ENCODE measurements around the gene PGM5.

Gene PGM5

GRCh38 chr9:68443624-68444023, 87.2 kb downstream of the PGM5 start:
- DNase-seq = no peak

- DNase-seq = no peak
Observed at GRCh38 chr9:68446836-68447235, 90.4 kb downstream of the PGM5 start.

GRCh38 chr9:68447611-68448010, 91.2 kb downstream of the PGM5 start:
- DNase-seq = no peak

- DNase-seq = no peak
Observed at GRCh38 chr9:68454579-68455334, 98.3 kb downstream of the PGM5 start.

- DNase-seq = no peak
Observed at GRCh38 chr9:68455451-68455850, 99.0 kb downstream of the PGM5 start.

GRCh38 chr9:68457803-68458202, 101.4 kb downstream of the PGM5 start:
- no peak for DNase-seq

GRCh38 chr9:68458918-68459317, 102.5 kb downstream of the PGM5 start:
- DNase-seq = no peak

- no peak for DNase-seq
Observed at GRCh38 chr9:68462105-68462775, 105.8 kb downstream of the PGM5 start.

GRCh38 chr9:68470067-68470466, 113.7 kb downstream of the PGM5 start:
- DNase-seq = no peak

GRCh38 chr9:68470634-68471033, 114.2 kb downstream of the PGM5 start:
- DNase-seq = no peak

- DNase-seq = no peak
Observed at GRCh38 chr9:68472119-68472518, 115.7 kb downstream of the PGM5 start.

GRCh38 chr9:68473790-68474189, 117.4 kb downstream of the PGM5 start:
- DNase-seq = no peak

- DNase-seq = no peak
Observed at GRCh38 chr9:68476422-68476821, 120.0 kb downstream of the PGM5 start.

- DNase-seq = no peak
Observed at GRCh38 chr9:68476847-68477246, 120.4 kb downstream of the PGM5 start.

GRCh38 chr9:68480807-68481206, 124.4 kb downstream of the PGM5 start:
- no peak for DNase-seq

GRCh38 chr9:68482548-68482947, 126.1 kb downstream of the PGM5 start:
- DNase-seq = no peak

- no peak for DNase-seq
Observed at GRCh38 chr9:68488126-68488525, 131.7 kb downstream of the PGM5 start.

- DNase-seq = no peak
Observed at GRCh38 chr9:68489646-68490045, 133.2 kb downstream of the PGM5 start.

- no peak for DNase-seq
Observed at GRCh38 chr9:68492806-68493205, 136.4 kb downstream of the PGM5 start.

- DNase-seq = no peak
Observed at GRCh38 chr9:68493541-68493940, 137.1 kb downstream of the PGM5 start.

GRCh38 chr9:68493958-68494577, 137.7 kb downstream of the PGM5 start:
- DNase-seq = no peak

GRCh38 chr9:68495247-68495646, 138.8 kb downstream of the PGM5 start:
- DNase-seq = no peak

GRCh38 chr9:68496356-68496755, 139.9 kb downstream of the PGM5 start:
- DNase-seq = no peak

GRCh38 chr9:68497629-68498028, 141.2 kb downstream of the PGM5 start:
- no peak for DNase-seq

All from activated CD8-positive, alpha-beta memory T cell treated with anti-CD3 and anti-CD28 coated beads, Interleukin-2, amount 50 U/mL, for 48 hours (primary cell).